ENCODE data around the gene CBLN4.

Gene CBLN4

DNA sequence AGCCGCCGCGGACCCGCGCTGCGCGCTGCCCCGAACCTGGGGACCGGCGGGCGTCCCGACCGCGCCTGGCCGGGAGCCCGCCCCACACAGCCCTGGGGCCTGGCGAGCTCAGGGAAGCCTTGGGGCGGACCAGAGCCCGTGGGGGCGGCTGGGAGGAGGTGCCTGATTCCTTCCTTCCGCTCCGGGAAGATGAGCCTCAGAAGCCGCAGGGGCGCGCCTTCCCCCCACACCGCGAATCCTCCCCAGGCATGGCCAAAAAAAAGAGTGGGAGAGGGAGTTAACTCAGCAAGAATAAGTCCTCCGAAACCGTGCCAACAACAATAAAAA is at the start of gene CBLN4:
Gene CBLN4, minus strand, starts transcription at position 131 of the 327 bp plus-strand sequence. CDS start 1,348 bp downstream, outside the sequence.
- DNase-seq = no peak

DNA sequence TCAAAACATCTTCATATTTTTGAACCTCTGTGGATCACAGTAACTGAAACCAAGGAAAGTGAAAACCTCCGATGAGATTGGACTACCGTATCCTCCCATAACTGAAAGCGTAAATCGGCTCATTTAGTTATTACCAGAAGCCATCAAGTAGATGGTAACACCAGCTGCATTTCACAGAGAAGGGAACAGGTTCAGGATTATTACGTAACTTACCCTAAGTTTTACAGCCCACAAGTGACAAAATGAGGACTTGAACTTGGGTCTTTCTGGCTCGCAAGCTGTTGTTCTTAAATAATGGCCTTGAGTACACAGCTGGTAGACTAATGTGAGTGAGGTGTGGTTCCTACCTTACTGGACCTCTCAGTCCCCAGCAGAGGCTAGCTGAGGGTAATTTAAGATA is 37.9 kb upstream of the CBLN4 start:
- DNase-seq = no peak

DNA sequence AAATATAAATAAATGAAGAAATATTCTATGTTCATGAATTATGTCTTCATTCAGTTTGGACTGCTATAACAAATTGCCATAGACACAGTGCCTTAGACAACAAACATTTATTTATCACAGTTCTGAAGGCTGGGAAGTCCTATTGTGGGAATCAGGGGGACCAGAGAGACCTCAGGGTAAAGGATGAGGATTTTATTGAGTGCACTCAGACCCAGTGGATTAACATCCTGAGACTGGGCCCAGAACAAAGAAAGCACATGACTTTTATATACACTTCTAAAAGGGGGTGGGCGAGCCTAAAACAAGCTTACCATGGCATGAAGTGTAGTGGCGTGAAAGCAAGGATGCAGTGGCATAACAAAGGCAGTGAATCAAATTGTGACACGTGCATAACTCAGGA is 26.9 kb upstream of the CBLN4 start:
- DNase-seq = no peak

DNA sequence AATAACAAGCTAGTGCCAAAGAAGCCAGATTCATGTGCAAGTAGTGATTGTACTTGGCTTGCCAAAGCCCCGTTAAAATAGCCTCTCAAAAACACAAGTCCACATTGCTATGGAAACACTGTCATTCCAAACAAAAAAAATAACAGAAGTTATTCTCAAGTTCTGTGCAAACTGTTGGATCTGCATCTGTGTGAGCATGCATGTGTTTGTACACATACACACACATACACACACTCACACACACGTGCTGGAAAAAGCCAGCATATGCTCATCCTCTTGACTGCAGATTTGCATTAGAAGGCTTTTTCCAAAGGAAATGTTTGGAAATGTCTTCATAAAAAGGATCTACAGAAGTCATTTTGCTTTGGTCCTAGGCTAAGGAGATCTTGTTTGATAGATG is 13.4 kb upstream of the CBLN4 start:
- no peak for DNase-seq

DNA sequence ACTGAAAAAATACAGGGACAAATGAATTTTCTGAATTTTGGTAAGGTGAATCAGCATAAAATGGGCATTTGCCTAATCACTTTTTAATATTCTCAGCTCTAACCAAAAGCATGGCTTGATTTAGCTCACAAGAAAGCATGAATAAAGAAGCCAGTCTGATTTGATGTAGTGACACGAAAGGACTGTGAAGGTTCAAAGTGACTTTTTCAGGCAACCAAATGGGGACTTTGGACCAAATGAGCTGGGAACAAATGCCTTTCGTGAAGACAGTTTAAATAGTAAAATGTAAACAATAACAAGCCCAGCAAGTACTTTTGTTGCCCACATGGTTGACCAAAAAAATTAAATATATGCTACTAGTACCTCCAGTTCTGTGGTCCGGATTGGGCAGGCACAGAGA is 12.9 kb upstream of the CBLN4 start:
- DNase-seq = no peak

- no peak for DNase-seq
Observed at GRCh38 chr20:56017560-56017959, 12.2 kb upstream of the CBLN4 start.

GRCh38 chr20:56014998-56015397 is 9.7 kb upstream of the CBLN4 start:
- DNase-seq = no peak

DNA sequence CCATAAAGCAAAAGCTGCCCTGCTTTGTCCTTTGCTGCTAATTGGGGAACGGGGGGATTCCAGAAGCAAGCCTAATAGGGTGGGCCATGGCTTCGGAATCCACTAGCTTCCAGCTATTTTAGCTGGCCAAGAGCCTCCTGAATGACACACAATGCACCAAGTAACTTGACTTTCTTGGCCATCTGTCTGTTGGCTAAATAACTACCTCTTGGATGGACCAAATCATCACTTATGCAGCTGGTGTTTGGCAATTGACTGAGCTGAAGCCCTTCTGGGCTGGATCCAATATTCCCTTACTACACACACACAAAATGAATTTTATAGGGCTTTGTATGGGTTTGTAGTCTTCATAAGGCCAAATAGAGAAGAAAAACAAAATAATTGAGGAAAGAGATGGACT is 8.8 kb upstream of the CBLN4 start:
- DNase-seq = no peak

GRCh38 chr20:56004611-56005388 is 519 bp downstream of the CBLN4 start:
- DNase-seq = no peak

- DNase-seq = no peak
Observed at GRCh38 chr20:56004007-56004406, 1.3 kb downstream of the CBLN4 start.

DNA sequence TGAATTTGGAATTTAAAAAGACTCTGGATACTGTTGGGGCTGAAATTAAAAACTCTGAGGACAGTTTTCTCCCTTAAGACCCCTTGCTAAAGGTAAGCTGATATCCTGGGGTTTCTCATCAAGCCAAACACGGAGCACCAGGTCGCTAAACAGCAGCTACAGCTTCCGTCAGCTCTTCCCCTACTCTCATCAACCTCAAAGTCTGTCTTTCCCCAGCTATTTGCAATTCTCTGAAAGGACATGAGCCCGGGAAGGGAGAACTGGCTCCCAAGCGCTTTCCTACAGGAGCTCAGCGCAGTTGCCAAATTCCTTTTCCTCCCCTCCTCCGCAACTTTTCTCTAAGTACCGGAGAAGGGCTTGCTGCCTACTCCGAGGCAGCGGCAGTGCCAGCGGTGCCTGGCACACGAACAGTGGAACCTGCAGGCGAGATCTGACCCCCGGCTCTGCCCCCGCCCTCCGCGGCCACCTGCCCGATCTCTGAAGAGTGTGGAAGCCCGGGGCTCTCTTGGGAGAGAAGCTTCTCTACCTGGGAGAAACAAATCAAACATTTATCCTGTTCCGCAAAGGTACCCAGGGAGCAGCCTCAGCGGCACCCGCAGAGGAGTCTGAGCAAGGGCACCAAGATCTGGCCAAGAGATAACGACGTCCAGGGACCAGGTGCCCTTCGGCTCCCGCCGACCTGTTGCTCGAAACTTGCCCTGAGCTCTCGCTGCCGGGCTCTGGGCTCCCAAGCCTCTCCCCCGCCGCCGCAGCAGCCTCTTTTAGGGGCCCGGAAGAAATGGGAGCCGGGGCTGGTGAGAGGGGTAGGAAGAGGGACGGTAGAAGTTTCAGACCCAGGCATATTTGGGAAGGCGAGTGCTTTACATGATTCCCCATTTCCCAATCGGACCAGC is 2.2 kb downstream of the CBLN4 start:
- no peak for DNase-seq

DNA sequence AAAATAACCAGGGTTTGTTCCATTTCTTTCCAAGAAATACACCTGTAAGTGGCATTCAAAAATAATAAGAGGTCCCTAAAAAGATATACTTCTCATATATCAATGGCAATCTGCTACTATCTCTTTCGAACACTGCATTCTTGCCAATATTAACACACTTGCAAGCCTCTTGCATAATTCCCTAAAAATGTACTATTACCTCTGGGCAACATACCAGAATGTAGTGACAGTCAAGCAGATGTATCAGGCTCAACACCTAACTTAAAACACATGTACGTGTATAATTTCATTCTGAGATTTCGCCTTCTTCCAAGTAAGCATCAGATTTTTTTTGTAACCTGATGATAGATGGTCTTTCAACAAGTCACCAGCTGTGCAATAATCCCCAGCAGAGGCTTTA is 3.4 kb downstream of the CBLN4 start:
- DNase-seq = no peak

- no peak for DNase-seq
Observed at GRCh38 chr20:56001106-56001785, 4.1 kb downstream of the CBLN4 start.

- no peak for DNase-seq
Observed at GRCh38 chr20:55978550-55978949, 26.8 kb downstream of the CBLN4 start.

GRCh38 chr20:55977690-55978459 is 27.4 kb downstream of the CBLN4 start:
- no peak for DNase-seq

DNA sequence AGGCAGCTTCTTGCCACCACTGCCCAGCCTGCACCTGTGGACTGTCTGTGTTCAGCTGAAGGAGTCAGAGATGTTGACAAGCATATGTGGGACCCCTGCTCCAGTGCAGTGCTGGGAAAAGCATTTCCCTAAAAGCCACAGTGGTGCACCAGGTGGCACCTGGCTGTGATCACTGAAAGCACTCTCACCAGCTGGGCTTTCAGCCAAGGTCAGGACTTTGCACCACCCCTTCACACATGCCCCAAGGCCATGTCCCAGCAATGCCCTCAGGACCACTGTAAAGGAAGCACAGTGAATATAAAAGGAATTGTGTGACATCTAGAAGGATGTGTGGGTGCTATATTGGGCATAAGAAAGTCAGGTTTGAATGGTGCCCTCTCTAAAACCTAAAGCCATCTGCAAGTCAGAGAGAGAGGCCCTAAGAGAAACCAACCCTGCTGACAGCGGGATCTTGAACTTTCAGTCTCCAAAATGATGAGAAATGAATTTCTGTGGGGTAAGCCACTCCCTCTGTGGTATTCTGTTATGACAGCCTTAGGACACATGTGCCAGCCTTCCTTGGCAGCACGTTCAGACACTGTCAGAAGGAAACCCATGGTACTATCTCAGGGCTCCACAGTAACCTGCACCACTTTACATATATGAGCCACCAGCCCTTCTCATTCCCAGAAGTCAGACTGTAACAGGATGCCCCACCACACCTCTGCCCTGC is 30.7 kb downstream of the CBLN4 start:
- DNase-seq = no peak

DNA sequence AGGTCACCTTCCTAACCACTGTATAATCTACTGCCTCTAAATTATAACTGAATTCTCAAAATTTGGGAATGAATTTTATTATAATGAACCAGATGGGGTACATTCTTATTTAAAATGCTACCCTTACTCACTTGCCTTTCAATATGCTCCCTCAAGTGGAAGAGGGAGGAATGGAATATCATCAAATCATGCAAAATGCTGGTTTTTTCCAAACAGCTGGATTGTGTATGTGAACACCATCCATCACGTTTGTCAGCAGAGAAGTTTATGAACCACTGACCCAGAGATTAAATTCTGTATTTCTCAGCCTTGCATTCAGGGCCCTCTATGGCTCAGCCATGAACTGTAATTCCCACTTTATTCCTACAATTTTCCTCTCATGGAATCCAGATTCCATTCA is 40.5 kb downstream of the CBLN4 start:
- no peak for DNase-seq

GRCh38 chr20:55961376-55962330 is 43.7 kb downstream of the CBLN4 start:
- no peak for DNase-seq

DNA sequence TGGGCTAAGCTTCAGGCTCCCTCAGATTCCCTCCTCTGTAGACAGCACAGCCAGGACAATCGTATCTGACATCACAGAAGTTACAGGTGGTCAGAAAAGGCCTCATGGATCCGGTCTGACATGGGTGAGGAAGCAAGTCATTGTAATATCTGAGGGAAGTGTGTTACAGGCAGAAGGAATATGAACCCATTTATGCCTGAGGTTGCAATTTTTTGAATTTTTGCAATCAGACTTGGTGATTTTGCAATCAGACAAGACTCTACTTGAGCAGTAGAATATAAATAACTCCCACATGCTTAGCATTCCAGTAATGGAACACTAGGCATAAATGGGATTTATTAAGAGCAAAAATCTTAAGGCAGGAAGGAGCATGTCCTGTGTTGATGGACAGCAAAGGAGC is 52.1 kb downstream of the CBLN4 start:
- DNase-seq = no peak

GRCh38 chr20:55947701-55948100 is 57.6 kb downstream of the CBLN4 start:
- DNase-seq = no peak

All from activated CD4-positive, CD25-positive, alpha-beta regulatory T cell (primary cell).